ENCODE data around the gene LTC4S.
"Not testable (repeated sequence)": the region's sequence is repeated elsewhere in the genome, so short reads cannot be mapped to it uniquely, and the experiment has no call there.

Gene LTC4S, protein sequence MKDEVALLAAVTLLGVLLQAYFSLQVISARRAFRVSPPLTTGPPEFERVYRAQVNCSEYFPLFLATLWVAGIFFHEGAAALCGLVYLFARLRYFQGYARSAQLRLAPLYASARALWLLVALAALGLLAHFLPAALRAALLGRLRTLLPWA

DNA sequence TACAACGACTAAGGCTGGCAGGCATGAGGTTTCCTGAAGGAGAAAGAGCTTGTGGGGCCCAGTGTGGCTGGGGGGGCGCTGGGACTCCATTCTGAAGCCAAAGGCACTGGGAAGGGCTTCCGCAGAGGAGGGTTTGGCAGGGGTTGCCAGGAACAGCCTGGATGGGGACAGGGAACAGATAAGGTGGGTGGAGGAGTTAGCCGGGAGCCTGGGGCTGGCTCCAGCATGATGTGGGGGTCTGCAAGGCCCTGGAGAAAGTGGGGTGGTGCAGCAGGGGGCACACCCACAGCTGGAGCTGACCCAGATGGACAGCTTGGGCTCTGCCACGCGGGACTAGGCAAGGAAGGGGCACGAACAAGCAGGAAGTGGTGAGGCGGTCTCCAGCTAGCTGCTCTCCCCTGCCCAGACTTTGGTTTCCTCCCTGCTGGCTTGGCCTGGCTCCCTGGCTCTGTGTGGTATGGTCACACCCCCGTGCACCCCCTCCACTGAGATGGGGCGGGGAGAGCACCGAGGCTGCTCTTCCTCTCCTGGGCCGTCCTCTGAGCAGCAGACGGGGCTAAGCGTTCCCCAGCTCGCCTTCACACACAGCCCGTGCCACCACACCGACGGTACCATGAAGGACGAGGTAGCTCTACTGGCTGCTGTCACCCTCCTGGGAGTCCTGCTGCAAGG lies at the start of gene LTC4S:
LTC4S (plus strand) TSS at position 519 of the 672 bp plus-strand sequence; CDS start at position 614, 95 bp downstream.
- intact Hi-C loops (cut with DNase I), result no loop called here
- peak in 36 of 42 donors; percentile 34 to 78 (median 64) for DNase-seq

DNA sequence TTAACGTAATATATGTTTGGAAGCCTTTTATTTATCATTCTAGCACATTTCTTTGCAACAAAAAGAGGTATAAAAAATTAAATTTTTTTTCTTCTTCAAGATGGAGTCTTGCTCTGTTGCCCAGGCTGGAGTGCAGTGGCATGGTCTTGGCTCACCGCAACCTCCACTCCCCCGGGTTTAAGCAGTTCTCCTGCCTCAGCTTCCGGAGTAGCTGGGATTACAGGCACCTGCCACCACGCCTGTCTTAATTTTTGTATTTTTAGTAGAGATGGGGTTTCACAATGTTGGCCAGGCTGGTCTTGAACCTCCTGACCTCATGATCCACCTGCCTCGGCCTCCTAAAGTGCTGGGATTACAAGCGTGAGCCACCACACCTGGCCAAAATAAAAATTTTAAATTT lies 49.7 kb upstream of the LTC4S start:
- DNase-seq; intact Hi-C loops (cut with DNase I): not testable (repeated sequence)

DNA sequence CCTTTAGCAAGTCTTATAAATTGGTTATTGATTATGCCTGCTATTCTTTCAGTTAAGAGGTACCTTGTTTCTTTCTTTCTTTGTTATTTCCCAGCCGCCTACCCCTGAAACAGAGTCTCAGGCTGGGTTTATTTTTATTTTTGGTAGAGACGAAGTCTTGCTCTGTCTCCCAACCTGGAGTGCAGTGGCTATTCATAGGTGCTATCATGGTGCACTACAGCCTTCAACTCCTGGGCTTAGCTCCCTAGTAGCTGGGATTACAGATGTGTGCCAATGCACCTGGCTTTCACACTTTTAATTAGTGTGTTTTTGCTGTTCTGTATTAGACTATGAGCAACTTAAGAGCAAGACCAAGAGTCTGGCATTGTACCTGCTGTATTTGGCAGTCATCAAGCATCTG lies 46.9 kb upstream of the LTC4S start:
- DNase-seq, result no peak
- intact Hi-C loops (cut with DNase I), result no loop called here

DNA sequence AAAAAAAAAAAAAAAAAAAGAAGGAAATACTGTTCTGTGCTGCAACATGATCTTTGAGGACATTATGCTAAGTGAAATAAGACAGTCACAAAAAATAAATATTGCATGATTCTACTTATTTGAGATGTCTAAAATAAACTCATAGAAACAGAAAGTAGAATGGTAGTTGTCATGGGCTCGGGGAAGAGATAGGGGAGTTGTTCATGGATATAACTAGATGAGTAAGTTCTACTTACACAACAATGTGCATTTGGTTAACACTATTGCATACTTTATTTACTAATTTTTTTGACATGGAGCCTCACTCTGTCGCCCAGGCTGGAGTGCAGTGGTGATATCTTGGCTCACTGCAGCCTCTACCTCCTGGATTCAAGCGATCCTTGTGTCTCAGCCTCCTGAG lies 46.0 kb upstream of the LTC4S start:
- DNase-seq, result no peak
- intact Hi-C loops (cut with DNase I), result no loop called here

DNA sequence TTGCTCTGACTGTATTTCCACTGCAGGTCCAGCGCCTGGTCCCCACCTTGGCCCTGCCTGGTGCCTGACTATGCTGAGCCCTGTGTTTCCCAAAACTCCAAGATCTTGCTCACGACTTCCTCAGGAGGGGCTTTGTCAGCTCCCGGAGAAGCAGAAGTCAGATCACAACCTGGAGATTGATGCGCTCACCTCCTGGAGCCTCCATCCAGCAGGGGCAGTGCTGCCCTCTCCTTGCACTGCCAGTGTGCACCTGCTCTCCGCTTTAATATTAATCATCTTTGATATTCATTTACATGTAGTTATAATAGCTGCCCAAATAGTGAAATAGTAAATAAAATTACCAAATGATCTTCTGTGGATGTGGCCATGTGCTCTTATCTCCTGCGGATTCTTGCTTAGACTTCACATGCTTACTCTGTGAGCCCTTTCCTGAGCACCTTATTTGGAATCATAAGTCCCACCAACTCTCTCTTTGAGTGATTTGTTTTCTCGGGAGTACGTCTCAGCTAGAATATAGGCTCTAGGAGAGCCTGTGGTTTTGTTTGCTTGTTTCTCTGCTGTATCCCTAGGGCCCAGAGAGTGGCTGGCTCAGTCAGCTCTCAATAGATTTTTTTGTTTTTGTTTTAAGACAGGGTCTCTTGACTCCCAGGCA lies 43.8 kb upstream of the LTC4S start:
- intact Hi-C loops (cut with DNase I), result no loop called here
- peak in 1 of 42 donors; percentile 16 for DNase-seq

DNA sequence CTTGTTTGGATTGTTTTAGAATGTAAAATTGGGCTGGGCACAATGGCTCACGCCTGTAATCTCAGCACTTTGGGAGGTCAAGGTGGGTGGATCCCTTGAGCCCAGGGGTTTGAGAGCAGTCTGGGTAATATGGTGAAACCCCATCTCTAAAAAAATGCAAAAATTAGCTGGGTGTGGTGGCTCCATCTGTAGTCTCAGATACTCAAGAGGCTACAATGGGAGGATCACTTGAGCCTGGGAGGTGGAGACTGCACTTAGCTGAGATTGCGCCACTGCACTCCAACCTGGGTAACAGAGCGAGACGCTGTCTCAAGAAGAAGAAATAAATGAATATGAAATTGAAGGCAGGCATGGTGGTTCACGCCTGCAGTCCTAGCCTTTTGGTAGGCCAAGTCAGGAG lies 39.8 kb upstream of the LTC4S start:
- peak in 1 of 42 donors; percentile 1 for DNase-seq
- intact Hi-C loops (cut with DNase I), result no loop called here

DNA sequence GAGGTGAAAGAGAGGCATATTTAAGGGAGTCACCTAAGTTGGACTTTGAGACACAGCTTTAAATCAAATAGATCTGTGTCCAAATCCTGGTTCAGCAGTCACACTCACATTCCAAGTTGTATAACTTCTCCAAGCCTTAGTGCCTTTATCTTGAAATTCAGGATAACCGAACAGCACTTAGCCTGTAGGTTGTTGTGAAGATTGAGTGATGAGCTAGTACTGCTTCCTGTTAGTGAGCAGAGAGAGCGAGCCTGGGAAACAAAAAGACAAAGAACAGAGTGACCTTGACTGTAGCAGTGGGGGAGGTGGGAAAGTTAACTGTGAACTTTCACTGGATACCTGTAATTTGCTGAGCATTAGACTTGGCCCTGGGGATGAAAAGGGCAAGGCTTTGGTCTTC lies 38.8 kb upstream of the LTC4S start:
- intact Hi-C loops (cut with DNase I), result no loop called here
- no peak for DNase-seq

DNA sequence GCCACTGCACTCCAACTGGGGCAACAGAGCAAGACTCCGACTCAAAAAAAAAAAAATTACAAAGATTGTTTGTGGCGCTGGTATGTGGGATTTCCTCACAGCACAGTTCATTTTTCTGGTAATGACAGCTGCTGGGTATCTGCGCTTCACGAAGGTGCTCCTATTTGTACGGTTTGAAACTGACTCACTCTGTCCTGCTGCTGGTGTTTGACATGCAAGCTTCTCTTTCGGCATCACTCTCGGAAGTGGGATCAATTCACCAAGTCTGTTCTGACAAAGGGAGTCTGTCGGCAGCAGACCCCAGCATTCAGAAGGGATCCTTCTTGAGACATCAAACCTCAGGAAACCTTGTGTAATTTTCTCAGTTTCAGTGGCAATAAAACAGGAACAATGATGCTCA lies 34.8 kb upstream of the LTC4S start:
- intact Hi-C loops (cut with DNase I), result no loop called here

DNA sequence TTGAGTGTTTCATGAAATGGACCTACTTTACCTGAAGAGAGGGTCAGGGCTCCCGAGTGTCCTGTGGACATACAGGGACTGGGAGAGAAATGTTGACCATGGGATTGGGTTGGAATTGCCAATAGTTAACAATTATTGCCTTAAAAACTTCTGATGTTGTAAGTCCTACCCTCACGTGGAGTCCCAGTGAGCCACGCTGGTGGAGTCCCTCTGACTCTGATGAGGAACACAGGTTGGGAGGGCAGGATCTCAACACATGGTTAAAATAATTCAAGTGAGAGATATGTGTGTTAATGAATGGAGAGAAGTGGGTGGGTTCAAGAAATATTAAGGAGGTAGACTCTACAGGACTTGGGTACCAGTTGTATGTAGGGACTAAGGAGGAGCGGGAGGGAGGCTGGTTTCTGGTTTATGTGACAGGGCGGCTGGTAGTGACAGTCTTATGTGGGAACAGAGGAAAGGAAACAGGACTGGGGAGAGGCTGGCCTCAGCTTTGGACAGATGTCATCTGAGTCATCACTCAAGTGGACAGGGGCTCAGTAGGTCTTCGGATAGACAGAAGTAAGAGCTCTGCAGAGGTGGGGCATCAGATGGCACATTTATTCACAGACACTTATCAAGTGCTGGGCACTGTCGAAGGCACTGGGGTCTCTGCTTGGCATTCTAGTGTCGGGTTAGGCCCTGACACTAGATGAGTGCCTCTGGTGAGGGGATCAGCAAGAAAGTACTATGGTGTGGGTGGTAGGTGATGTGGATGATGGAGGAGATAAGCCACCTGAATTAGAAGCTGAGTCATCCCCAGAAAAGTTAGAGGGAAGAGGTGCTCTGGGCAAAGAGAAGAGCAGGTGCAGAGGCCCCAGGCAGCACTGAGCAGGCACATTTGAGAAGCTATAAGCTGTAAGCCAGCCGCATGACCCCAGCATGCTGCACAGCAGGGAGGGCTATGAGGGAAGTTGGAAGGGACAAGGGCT lies 33.9 kb upstream of the LTC4S start:
- intact Hi-C loops (cut with DNase I), result no loop called here
- DNase-seq, result peak in 14 of 42 donors; percentile 8 to 64 (median 42)

More for the DNA sequence above, 34.8 kb upstream of the LTC4S start:
- peak in 1 of 42 donors; percentile 27 for DNase-seq

DNA sequence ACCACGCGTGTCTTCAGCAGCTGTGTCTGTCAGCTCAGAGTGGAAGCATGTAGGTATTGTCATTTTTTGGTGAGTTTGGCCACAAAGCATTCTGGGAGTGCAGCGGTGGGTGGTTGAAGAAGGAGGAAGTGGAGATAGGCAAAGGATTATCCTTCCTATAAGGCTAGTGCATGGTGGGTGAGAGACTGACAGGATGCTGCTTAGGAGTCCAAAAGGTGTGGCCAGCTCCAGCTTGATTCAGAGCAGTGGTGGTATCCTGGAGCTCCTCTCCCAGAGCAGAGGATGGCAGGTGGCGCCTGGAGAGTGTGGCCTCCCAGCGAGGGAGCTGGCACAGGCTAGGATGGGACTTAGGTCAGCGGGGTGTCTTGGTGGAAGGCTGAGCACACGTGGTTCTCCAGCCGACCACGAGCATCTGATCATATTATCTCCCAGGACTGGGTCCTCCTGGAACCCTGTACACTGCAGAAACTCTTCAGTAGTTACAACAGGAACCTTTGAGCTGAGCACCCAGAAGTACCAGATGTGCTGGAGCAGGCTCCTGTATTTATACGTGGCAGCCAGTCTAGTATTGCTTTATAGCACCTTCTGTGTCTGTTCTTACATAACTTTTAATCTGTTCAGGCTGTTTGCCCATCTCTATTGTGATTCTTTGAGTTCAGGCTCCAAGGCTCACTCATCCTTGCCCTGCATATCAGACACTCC lies 31.6 kb upstream of the LTC4S start:
- intact Hi-C loops (cut with DNase I), result no loop called here
- DNase-seq, result peak in 27 of 42 donors; percentile 15 to 77 (median 46)

DNA sequence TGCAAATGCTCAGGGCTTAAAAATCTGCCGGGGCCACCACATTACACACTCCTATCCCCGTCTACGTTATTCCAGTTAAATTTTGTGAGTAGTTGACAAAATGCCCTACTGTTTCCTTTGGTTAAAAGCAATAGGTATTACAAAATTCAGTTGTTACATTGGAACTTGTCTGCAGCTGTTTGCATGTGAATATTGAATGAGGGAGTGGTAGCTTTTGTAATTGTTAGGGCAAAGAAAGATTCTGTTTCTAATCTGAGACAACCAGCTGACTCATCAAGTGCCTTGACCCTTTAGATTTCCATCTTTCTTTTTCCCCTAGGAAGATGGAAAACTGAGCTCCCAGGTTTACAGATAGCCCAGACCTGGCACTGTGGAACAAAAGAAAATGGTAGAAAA lies 31.0 kb upstream of the LTC4S start:
- intact Hi-C loops (cut with DNase I), result no loop called here
- DNase-seq, result no peak

DNA sequence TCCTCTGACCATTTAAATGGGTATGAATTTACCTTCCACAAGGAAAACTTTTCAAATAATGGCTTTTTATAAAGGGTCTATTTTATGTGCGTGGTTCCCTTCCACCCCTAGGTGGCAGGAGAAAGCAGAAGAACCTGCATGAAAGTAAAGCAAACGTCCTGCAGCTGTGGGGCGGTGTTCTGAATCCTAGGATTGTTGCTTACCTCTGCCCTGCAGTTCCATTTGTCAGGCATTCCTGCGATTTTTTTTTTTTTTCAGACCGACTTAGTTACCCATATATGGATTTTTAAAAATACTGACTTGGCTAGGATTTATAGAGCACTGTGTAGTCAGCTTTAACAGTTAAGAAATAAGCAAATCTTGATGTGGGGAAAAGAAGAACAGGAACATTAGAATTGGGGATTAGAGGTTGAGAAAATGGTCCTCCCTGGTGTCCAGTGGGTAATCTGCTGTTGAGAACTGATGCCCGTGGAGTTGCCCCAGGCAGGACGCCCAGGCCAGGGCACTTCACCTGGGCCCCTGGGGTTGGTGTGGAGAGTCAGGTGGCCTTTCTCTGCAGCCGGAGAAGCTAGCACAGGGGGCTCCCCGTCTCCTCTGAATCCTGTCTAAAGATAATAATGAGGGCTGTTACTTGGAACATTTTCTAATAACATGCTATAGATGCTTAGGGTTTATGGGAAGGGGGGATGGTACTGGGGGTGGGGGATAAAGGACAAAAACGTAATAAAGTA lies 30.4 kb upstream of the LTC4S start:
- intact Hi-C loops (cut with DNase I), result no loop called here
- peak in 41 of 42 donors; percentile 44 to 88 (median 69) for DNase-seq

DNA sequence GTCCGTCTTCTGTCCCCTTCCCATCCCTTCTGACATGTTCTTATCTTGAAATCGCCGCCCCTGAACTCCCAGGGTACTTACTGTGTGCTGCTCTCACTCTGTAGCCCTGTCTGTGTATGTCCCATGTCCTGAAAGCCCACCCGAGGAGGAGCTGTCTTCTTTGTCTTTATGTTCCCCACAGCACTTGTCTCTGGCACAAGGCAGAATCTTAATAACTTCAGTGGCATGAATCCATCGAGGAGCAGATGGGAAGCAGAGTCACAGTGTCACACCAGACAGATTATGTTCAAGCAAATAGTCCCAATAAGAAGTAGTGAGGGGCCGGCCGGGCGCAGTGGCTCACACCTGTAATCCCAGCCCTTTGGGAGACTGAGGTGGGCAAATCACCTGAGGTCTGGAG lies 29.7 kb upstream of the LTC4S start:
- DNase-seq, result no peak
- intact Hi-C loops (cut with DNase I), result no loop called here

DNA sequence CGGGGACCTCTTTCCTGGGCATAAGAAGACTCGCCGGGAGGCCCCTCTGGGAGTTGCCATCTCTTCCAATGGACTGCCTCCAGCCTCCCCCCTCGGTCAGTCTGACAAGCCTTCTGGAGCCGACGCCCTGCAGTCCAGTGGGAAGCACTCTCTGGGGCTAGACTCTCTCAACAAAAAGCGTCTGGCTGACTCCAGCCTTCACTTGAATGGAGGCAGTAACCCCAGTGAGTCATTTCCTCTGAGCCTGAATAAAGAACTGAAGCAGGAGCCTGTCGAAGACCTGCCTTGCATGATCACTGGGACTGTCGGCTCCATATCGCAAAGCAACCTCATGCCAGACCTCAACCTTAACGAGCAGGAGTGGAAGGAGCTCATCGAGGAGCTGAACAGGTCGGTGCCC lies 28.4 kb upstream of the LTC4S start:
- DNase-seq, result peak in 4 of 42 donors; percentile 26 to 61 (median 38)
- intact Hi-C loops (cut with DNase I), result no loop called here

DNA sequence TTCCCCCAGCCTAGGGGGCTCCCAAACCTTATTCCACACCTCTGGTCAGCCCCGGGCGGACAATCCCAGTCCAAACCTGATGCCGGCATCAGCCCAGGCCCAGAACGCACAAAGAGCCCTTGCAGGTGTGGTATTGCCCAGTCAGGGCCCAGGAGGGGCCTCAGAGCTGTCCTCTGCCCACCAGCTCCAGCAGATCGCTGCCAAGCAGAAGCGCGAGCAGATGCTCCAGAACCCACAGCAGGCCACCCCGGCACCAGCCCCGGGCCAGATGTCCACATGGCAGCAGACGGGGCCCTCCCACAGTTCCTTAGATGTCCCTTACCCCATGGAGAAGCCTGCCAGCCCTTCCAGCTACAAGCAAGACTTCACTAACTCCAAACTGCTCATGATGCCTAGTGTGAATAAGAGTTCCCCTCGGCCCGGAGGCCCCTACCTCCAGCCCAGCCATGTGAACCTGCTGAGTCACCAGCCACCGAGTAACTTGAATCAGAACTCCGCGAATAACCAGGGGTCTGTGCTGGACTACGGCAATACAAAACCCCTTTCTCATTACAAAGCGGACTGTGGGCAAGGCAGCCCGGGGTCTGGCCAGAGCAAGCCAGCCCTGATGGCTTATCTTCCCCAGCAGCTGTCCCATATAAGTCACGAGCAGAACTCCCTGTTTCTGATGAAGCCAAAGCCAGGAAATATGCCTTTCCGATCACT lies 27.6 kb upstream of the LTC4S start:
- intact Hi-C loops (cut with DNase I), result no loop called here
- DNase-seq, result peak in 1 of 42 donors; percentile 43

DNA sequence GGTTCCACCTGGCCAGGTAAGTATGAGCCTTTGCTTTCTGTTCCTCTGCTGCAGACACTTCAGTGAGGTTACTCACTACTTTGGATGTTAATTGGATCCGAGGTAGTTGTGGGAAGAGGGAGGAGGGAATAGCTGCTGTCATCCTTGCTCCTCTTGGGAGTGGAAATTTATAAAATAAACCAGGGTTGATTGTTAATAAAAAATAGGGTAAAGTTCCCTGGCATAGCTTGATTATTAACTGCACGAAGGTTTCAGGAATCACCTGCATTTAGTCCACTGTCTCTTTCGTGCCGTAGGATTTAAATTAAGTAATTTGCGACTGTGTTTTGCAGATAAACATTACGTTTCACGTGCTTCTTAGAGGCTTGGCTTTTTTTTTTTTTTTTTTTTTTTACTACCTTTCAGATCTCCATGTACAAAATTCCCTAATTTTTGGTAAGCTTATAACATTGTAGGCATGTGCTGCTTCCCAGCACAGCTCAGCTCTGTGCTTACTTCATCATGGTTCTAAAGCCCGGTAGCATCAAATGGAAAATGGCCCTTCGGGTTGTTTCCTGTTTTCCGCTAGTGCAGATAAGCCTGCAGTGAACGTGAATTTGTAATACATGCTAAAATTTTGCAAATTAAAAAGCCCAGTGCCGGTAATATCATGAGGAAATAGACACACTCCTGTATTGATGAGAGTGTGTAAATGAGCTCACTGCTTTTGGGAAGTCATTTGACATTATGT lies 26.9 kb upstream of the LTC4S start:
- DNase-seq, result peak in 2 of 42 donors; percentile 50 to 55
- intact Hi-C loops (cut with DNase I), result no loop called here
